Measurements from ENCODE around the gene ZNF487.
A peak's percentile ranks its signal among the peaks of the same experiment; 100 is the strongest.
"Not testable (repeated sequence)": the region's sequence is repeated elsewhere in the genome, so short reads cannot be mapped to it uniquely, and the experiment has no call there.

Gene ZNF487

DNA sequence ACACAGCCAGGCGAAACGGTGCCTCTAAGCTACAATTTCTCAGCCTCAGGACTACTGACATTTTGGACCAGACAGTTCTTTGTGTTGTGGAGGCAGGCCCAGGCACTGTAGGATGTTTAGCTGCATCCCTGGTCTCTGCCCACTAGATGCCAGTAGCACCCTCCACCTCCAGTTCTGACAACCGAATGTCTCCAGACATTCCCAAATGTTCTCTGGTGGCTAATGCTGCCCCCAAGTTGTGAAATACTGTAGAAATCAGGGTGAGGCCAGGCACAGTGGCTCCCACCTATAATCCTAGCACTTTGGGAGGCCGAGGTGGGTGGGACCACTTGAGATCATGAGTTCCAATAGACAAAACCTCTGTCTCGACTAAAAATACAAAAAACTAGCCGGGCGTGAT lies 46.2 kb upstream of the ZNF487 start:
- peaks cover 3% of the 10 kb centered on the region; the same call in 1 of the 2 replicates for H4K20me1 ChIP-seq (ENCODE audit: insufficient read depth)
- peaks cover 7% of the 10 kb centered on the region for H3K4me1 ChIP-seq (ENCODE audit: low read depth, poor library complexity, severe bottlenecking)
- no peak overlapping the region for H3K4me2 ChIP-seq
- peaks cover 46% of the 10 kb centered on the region; the same call in 1 of the 2 replicates for H3K79me2 ChIP-seq (ENCODE audit: insufficient read depth, low read depth)
- peaks cover 41% of the 10 kb centered on the region; the same call in 1 of the 2 replicates for H3K36me3 ChIP-seq (ENCODE audit: insufficient read depth)
- no peaks in the 10 kb centered on the region for H3K27me3 ChIP-seq (ENCODE audit: insufficient read depth, low read depth)
- H3K27ac ChIP-seq: no peak overlapping the region
- H3K4me3 ChIP-seq (IDR thresholded peaks at IDR 0.05; ENCODE audit: insufficient read depth, low read depth, low read length): no peak overlapping the region
- TF ChIP-seq CTCF (conservative IDR thresholded peaks at IDR 0.05; ENCODE audit: low read depth, low read length): 0 out of 2 replicates have a peak, but pooled peaks have one; percentile 25
- no peak overlapping the region for H2AFZ ChIP-seq (ENCODE audit: low read depth)
- no peak overlapping the region for H3K9ac ChIP-seq

DNA sequence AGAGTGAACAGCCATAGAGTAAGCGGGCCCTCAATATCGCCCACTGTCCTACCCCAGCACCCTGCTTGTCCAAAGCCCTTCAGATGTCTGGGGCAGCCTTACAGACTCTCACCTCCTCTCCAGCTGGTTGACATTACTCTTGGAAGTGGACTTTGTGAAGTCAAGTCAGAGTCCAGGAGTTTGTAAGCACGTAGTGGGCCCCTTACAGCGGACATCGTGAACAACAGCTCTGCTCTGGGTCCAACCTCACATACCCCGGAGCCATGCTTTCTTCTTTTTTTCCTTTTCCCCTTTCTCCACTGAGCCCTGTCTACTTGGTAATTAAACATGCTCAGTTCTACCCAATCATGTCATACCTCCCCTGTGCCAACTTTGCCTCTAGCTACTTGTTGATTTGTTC lies 45.4 kb upstream of the ZNF487 start:
- Histone ChIP-seq H3K36me3 (ENCODE audit: insufficient read depth) (peaks cover 40% of the 10 kb centered on the region; the same call in 1 of the 2 replicates), H3K27me3 (ENCODE audit: insufficient read depth, low read depth) (no peaks in the 10 kb centered on the region), H3K27ac (no peak overlapping the region), H3K4me2 (no peak overlapping the region), H3K79me2 (ENCODE audit: insufficient read depth, low read depth) (peaks cover 53% of the 10 kb centered on the region; the same call in 1 of the 2 replicates), H2AFZ (ENCODE audit: low read depth) (no peak overlapping the region), H3K9ac (no peak overlapping the region), H3K4me1 (ENCODE audit: low read depth, poor library complexity, severe bottlenecking) (peaks cover 7% of the 10 kb centered on the region), H3K4me3 (IDR thresholded peaks at IDR 0.05; ENCODE audit: insufficient read depth, low read depth, low read length) (no peak overlapping the region), H4K20me1 (ENCODE audit: insufficient read depth) (peaks cover 3% of the 10 kb centered on the region; the same call in 1 of the 2 replicates)
- no peak for TF ChIP-seq CTCF (conservative IDR thresholded peaks at IDR 0.05; ENCODE audit: low read depth, low read length)

GRCh38 chr10:43392748-43393147 lies 44.2 kb upstream of the ZNF487 start:
- Histone ChIP-seq H3K27me3 (ENCODE audit: insufficient read depth, low read depth) (no peaks in the 10 kb centered on the region), H3K4me2 (no peak overlapping the region), H3K36me3 (ENCODE audit: insufficient read depth) (peaks cover 31% of the 10 kb centered on the region; the same call in 1 of the 2 replicates), H3K27ac (no peak overlapping the region), H3K9ac (no peak overlapping the region), H3K79me2 (ENCODE audit: insufficient read depth, low read depth) (peaks cover 61% of the 10 kb centered on the region), H3K4me1 (ENCODE audit: low read depth, poor library complexity, severe bottlenecking) (peaks cover 7% of the 10 kb centered on the region), H4K20me1 (ENCODE audit: insufficient read depth) (peaks cover 2% of the 10 kb centered on the region; the same call in 1 of the 2 replicates), H3K4me3 (IDR thresholded peaks at IDR 0.05; ENCODE audit: insufficient read depth, low read depth, low read length) (no peak overlapping the region), H2AFZ (ENCODE audit: low read depth) (no peak overlapping the region)
- TF ChIP-seq CTCF (conservative IDR thresholded peaks at IDR 0.05; ENCODE audit: low read depth, low read length): no peak

DNA sequence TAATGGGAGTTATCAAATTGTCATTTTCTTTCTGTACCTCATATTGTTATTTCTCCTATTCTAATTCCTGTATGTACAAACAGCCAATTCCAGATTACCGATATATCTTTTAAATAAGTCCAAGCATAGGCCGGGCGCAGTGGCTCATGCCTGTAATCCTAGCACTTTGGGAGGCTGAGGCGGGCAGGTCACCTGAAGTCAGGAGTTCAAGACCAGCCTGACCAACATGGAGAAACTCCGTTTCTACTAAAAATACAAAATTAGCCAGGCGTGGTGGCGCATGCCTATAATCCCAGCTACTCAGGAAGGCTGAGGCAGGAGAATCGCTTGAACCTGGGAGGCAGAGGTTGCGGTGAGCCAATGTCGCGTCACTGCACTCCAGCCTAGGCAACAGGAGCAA lies 43.7 kb upstream of the ZNF487 start:
- peaks cover 65% of the 10 kb centered on the region for H3K79me2 ChIP-seq (ENCODE audit: insufficient read depth, low read depth)
- H3K36me3 ChIP-seq (ENCODE audit: insufficient read depth): peaks cover 27% of the 10 kb centered on the region; the same call in 1 of the 2 replicates
- not testable (repeated sequence) for H3K27me3 ChIP-seq (ENCODE audit: insufficient read depth, low read depth); H3K4me2 ChIP-seq; H4K20me1 ChIP-seq (ENCODE audit: insufficient read depth); H3K4me3 ChIP-seq (IDR thresholded peaks at IDR 0.05; ENCODE audit: insufficient read depth, low read depth, low read length); H3K4me1 ChIP-seq (ENCODE audit: low read depth, poor library complexity, severe bottlenecking); H2AFZ ChIP-seq (ENCODE audit: low read depth); H3K9ac ChIP-seq; H3K27ac ChIP-seq

GRCh38 chr10:43393606-43394360 lies 43.1 kb upstream of the ZNF487 start:
- TF ChIP-seq CTCF (conservative IDR thresholded peaks at IDR 0.05; ENCODE audit: low read depth, low read length): no peak
- H3K4me2 ChIP-seq: no peak overlapping the region
- H3K27ac ChIP-seq: no peak overlapping the region
- peaks cover 26% of the 10 kb centered on the region; the same call in 1 of the 2 replicates for H3K36me3 ChIP-seq (ENCODE audit: insufficient read depth)
- H4K20me1 ChIP-seq (ENCODE audit: insufficient read depth): peaks cover 7% of the 10 kb centered on the region; the same call in 1 of the 2 replicates
- peaks cover 71% of the 10 kb centered on the region for H3K79me2 ChIP-seq (ENCODE audit: insufficient read depth, low read depth)
- H2AFZ ChIP-seq (ENCODE audit: low read depth): no peak overlapping the region
- peaks cover 9% of the 10 kb centered on the region for H3K4me1 ChIP-seq (ENCODE audit: low read depth, poor library complexity, severe bottlenecking)
- no peaks in the 10 kb centered on the region for H3K27me3 ChIP-seq (ENCODE audit: insufficient read depth, low read depth)
- no peak overlapping the region for H3K9ac ChIP-seq
- no peak overlapping the region for H3K4me3 ChIP-seq (IDR thresholded peaks at IDR 0.05; ENCODE audit: insufficient read depth, low read depth, low read length)
